ENCODE measurements around the gene PCBP3. TPM values are rescaled to one million over a fixed set of nuclear protein-coding genes. Genes with fewer than 3 reads are reported as not detected.
"Not testable (repeated sequence)": the region's sequence is repeated elsewhere in the genome, so short reads cannot be mapped to it uniquely, and the experiment has no call there.

The PCBP3 gene
- total and polyA plus RNA-seq, 2 of the 13 experiments (the other 11 are each of a cell fraction or from before 2014, with no cell fraction given), result not detected

GRCh38 chr21:45612665-45613019 lies 30.9 kb upstream of the PCBP3 start:
- H3K79me2 ChIP-seq (ENCODE audit: insufficient read depth, low read length); H3K9me3 ChIP-seq (ENCODE audit: low read length); FAIRE-seq; in situ Hi-C loops (cut with HindIII; ENCODE audit: extremely low pct_ligation_motif_present, low pct_unique_long_range_greater_than_20kb); BruUV-seq (replicated peaks); intact Hi-C loops (cut with micrococcal nuclease; ENCODE audit: unreplicated experiment); H3K9ac ChIP-seq (ENCODE audit: insufficient read depth, low read depth, low read length); DNase-seq (ENCODE audit: low spot score); ATAC-seq; H3K36me3 ChIP-seq (replicated peaks in 1 of 2; ENCODE audit: control insufficient read depth in 1 of 2, insufficient read depth in 2 of 2, low read length in 2 of 2); CTCF ChIA-PET (ENCODE audit: low intra/inter-chr PET ratio, low total read pairs); H3K4me2 ChIP-seq (ENCODE audit: low read depth, low read length); POLR2A ChIA-PET; H2AFZ ChIP-seq (ENCODE audit: low read length); H3K4me3 ChIP-seq (replicated peaks in 1 of 3; ENCODE audit: insufficient read depth in 1 of 3, low read depth in 2 of 3, low read length in 3 of 3); H4K20me1 ChIP-seq (ENCODE audit: insufficient read depth, low read length); H3K27ac ChIP-seq (ENCODE audit: extremely low read length, insufficient read depth, low read length): not testable (repeated sequence)
- WGBS (ENCODE audit: low lambda C conversion rate), result 74% methylated on average over 4 of the region's 7 CpGs
- Histone ChIP-seq H3K4me1 (ENCODE audit: insufficient read depth, low read length) (peaks cover 12% of the 10 kb centered on the region), H3K27me3 (ENCODE audit: control insufficient read depth in 1 of 2, insufficient read depth in 2 of 2, low read length in 2 of 2) (peaks cover 11 to 63% of the 10 kb centered on the region in 2 experiments)

GRCh38 chr21:45613396-45613795 lies 30.1 kb upstream of the PCBP3 start:
- Histone ChIP-seq H3K4me1 (ENCODE audit: insufficient read depth, low read length) (peaks cover 12% of the 10 kb centered on the region), H3K27me3 (ENCODE audit: control insufficient read depth in 1 of 2, insufficient read depth in 2 of 2, low read length in 2 of 2) (peaks cover 9 to 67% of the 10 kb centered on the region in 2 experiments), H3K27ac (ENCODE audit: extremely low read length, insufficient read depth, low read length) (no peak overlapping the region), H3K4me3 (replicated peaks in 1 of 3; ENCODE audit: insufficient read depth in 1 of 3, low read depth in 2 of 3, low read length in 3 of 3) (no peak overlapping the region), H3K9ac (ENCODE audit: insufficient read depth, low read depth, low read length) (no peak overlapping the region), H2AFZ (ENCODE audit: low read length) (no peak overlapping the region), H4K20me1 (ENCODE audit: insufficient read depth, low read length) (no peaks in the 10 kb centered on the region), H3K4me2 (ENCODE audit: low read depth, low read length) (no peak overlapping the region), H3K79me2 (ENCODE audit: insufficient read depth, low read length) (no peaks in the 10 kb centered on the region), H3K9me3 (ENCODE audit: low read length) (no peaks in the 10 kb centered on the region), H3K36me3 (replicated peaks in 1 of 2; ENCODE audit: control insufficient read depth in 1 of 2, insufficient read depth in 2 of 2, low read length in 2 of 2) (no peaks in the 10 kb centered on the region)
- WGBS (ENCODE audit: low lambda C conversion rate), result 29% methylated on average over 2 of the region's 6 CpGs
- CTCF ChIA-PET (ENCODE audit: low intra/inter-chr PET ratio, low total read pairs), result no interaction called here
- no peak for DNase-seq (ENCODE audit: low spot score)
- ATAC-seq, result no peak
- POLR2A ChIA-PET, result no interaction called here
- no peak for FAIRE-seq
- intact Hi-C loops (cut with micrococcal nuclease; ENCODE audit: unreplicated experiment) (no loop called here), in situ Hi-C loops (cut with HindIII; ENCODE audit: extremely low pct_ligation_motif_present, low pct_unique_long_range_greater_than_20kb) (no loop called here)
- no TSS peak for BruUV-seq (replicated peaks)
- TF ChIP-seq HMG20B (CRISPR knock-in tag; conservative IDR thresholded peaks at IDR 0.05), result no peak
- no peak for TF ChIP-seq ZBTB44 (CRISPR knock-in tag; IDR thresholded peaks at IDR 0.05)
- TF ChIP-seq PHF20 (CRISPR knock-in tag; IDR thresholded peaks at IDR 0.05), result no peak

Measured in HepG2 (cell line).